Neuronal stem cell (in vitro differentiated cells): ENCODE results near the gene BIRC6. TPM values are rescaled to one million over a fixed set of nuclear protein-coding genes. Genes with fewer than 3 reads are reported as not detected.
"Not testable (repeated sequence)": the region's sequence is repeated elsewhere in the genome, so short reads cannot be mapped to it uniquely, and the experiment has no call there.

Source experiments
- DNase-seq: peaks from one replicate; pipeline ENCODE4 v3.0.0-alpha.2; 2013; ENCODE audit warnings: low spot score
- H2AFZ ChIP-seq: one replicate; pipeline ENCODE4 v1.6.1; 2013; ENCODE audit warnings: mild to moderate bottlenecking, low read length, inconsistent platforms
- H2AK5ac ChIP-seq: 2 replicates; pipeline ENCODE4 v1.6.1; 2013; ENCODE audit warnings: low read depth, mild to moderate bottlenecking, inconsistent platforms, low read length, moderate library complexity, mixed read lengths
- H2BK120ac ChIP-seq: 2 replicates; pipeline ENCODE4 v1.6.1; 2013; ENCODE audit warnings: low read depth, mild to moderate bottlenecking, inconsistent platforms, low read length, moderate library complexity, mixed read lengths
- H2BK12ac ChIP-seq: one replicate; pipeline ENCODE4 v1.6.1; 2013; ENCODE audit warnings: low read length, inconsistent platforms
- H2BK15ac ChIP-seq: 2 replicates; pipeline ENCODE4 v1.6.1; 2013; ENCODE audit warnings: mild to moderate bottlenecking, low read length, inconsistent platforms, mixed read lengths
- H2BK5ac ChIP-seq: one replicate; pipeline ENCODE4 v1.6.1; 2013; ENCODE audit warnings: inconsistent platforms, mild to moderate bottlenecking, low read length, moderate library complexity
- H3K14ac ChIP-seq: one replicate; pipeline ENCODE4 v1.6.1; 2013; ENCODE audit warnings: low read length, inconsistent platforms
- H3K18ac ChIP-seq: 2 replicates; pipeline ENCODE4 v1.6.1; 2013; ENCODE audit warnings: low read length, inconsistent platforms
- H3K23ac ChIP-seq: 2 replicates; pipeline ENCODE4 v1.6.1; 2013; ENCODE audit warnings: low read depth, mild to moderate bottlenecking, mixed read lengths, low read length, inconsistent platforms; ENCODE audit not compliant: poor library complexity
- H3K27ac ChIP-seq: replicated peaks from 3 replicates; pipeline ENCODE4 v1.5.1; 2013; ENCODE audit warnings: low read length, inconsistent platforms
- H3K27me3 ChIP-seq, 3 experiments: 2 replicates each; pipeline ENCODE4 v1.6.1; 2013; ENCODE audit warnings: low read length in 3 of 3, mild to moderate bottlenecking in 2 of 3, inconsistent platforms in 1 of 3, low read depth in 1 of 3, mixed read lengths in 1 of 3, moderate library complexity in 1 of 3; ENCODE audit not compliant: control insufficient read depth in 3 of 3, insufficient read depth in 3 of 3
- H3K36me3 ChIP-seq, 2 donors: replicated peaks in 1 of 2; 2 replicates each; pipeline ENCODE4 v1.6.1; 2013; ENCODE audit warnings: low read length in 2 of 2; ENCODE audit not compliant: control insufficient read depth in 2 of 2, insufficient read depth in 2 of 2
- H3K4ac ChIP-seq: 2 replicates; pipeline ENCODE4 v1.6.1; 2013; ENCODE audit warnings: inconsistent platforms, mild to moderate bottlenecking, low read length, moderate library complexity
- H3K4me1 ChIP-seq, 2 donors: 1 replicate in 1 of 2; 2 replicates in 1 of 2; pipeline ENCODE4 v1.6.1; 2013; ENCODE audit warnings: low read length in 2 of 2, low read depth in 1 of 2; ENCODE audit not compliant: control insufficient read depth in 2 of 2, insufficient read depth in 1 of 2
- H3K4me2 ChIP-seq: one replicate; pipeline ENCODE4 v1.6.1; 2013; ENCODE audit warnings: mild to moderate bottlenecking, low read length, inconsistent platforms; ENCODE audit not compliant: insufficient read depth, poor library complexity, severe bottlenecking
- H3K4me3 ChIP-seq, 2 donors: 2 replicates each; pipeline ENCODE4 v1.5.1; 2013; ENCODE audit warnings: low read length in 2 of 2, mild to moderate bottlenecking in 2 of 2, inconsistent platforms in 1 of 2, moderate library complexity in 1 of 2
- H3K79me1 ChIP-seq: one replicate; pipeline ENCODE4 v1.6.1; 2013; ENCODE audit warnings: low read depth, mild to moderate bottlenecking, inconsistent platforms, low read length, moderate library complexity
- H3K9ac ChIP-seq: one replicate; pipeline ENCODE4 v1.6.1; 2013; ENCODE audit warnings: mild to moderate bottlenecking, low read depth, low read length, inconsistent platforms; ENCODE audit not compliant: poor library complexity
- H3K9me3 ChIP-seq, 2 donors: replicated peaks in 1 of 2; 2 replicates each; pipeline versions ENCODE3 to v1.6.1; 2013; ENCODE audit warnings: low read length in 2 of 2, mild to moderate bottlenecking in 2 of 2, inconsistent platforms in 1 of 2, low read depth in 1 of 2, mixed read lengths in 1 of 2, moderate library complexity in 1 of 2; ENCODE audit not compliant: control insufficient read depth in 2 of 2, insufficient read depth in 1 of 2
- H4K8ac ChIP-seq: one replicate; pipeline ENCODE4 v1.6.1; 2013; ENCODE audit warnings: low read depth, mild to moderate bottlenecking, inconsistent platforms, low read length, moderate library complexity
- H4K91ac ChIP-seq: one replicate; pipeline ENCODE4 v1.6.1; 2013; ENCODE audit warnings: low read length, low read depth, mild to moderate bottlenecking, inconsistent platforms; ENCODE audit not compliant: poor library complexity
- WGBS, 2 donors: extraction: QIAGEN DNeasy Blood & Tissue Kit; methylation state at CpG; one replicate each; pipeline ENCODE4 v1.1.7; 2013; ENCODE audit warnings: missing lambda C conversion rate in 2 of 2, mixed read lengths in 1 of 2; ENCODE audit not compliant: insufficient read length in 2 of 2, insufficient replicate concordance in 1 of 2; ENCODE audit errors: extremely low coverage in 2 of 2; 5-methylcytosine and 5-hydroxymethylcytosine counted together
- polyA plus RNA-seq, 2 experiments: library from polyadenylated mRNA; stranded (reverse); fragments of 200-250 nt; gene quantifications; one replicate each; pipeline ENCODE4 v1.2.3, GENCODE V29; 2013

BIRC6 gene
- polyA plus RNA-seq (2013, experiment 1 of 2): 10.9 TPM
- 12.9 TPM for polyA plus RNA-seq (2013, experiment 2 of 2)

- Histone ChIP-seq H2BK120ac (peak within 1 kb of the TSS; percentile 65), H3K9me3 (no peaks in the 10 kb centered on the region), H3K18ac (peak within 1 kb of the TSS; percentile 99), H3K36me3 (peaks cover 0 to 25% of the 10 kb centered on the region in 2 donors), H3K27ac (peak within 1 kb of the TSS; percentile 92), H4K8ac (peak within 1 kb of the TSS; percentile 65), H3K14ac (peak within 1 kb of the TSS; percentile 96), H3K27me3 (no peaks in the 10 kb centered on the region), H3K9ac (peak within 1 kb of the TSS; percentile 99), H2BK5ac (peak within 1 kb of the TSS; percentile 99), H4K91ac (peak within 1 kb of the TSS; percentile 50), H2AFZ (peak within 1 kb of the TSS; percentile 98), H3K23ac (peak within 1 kb of the TSS; percentile 93), H2BK15ac (peak within 1 kb of the TSS; percentile 95), H2BK12ac (peak within 1 kb of the TSS; percentile 24), H3K4me2 (peak within 1 kb of the TSS; percentile 63), H3K4me1 (peaks cover 2 to 7% of the 10 kb centered on the region in 2 donors), H3K79me1 (no peaks in the 10 kb centered on the region), H3K4me3 (peak within 1 kb of the TSS; percentile 99 to 100), H3K4ac (peak within 1 kb of the TSS; percentile 71), H2AK5ac (peak within 1 kb of the TSS; percentile 99)
- WGBS, 2 donors: no CpG with 5 or more reads among the region's 76 CpGs
- DNase-seq: peak; percentile 95
Observed at GRCh38 chr2:32356681-32357317, at the start of gene BIRC6. Gene BIRC6 (plus strand): TSS chr2:32357023. CDS start chr2:32357162, 139 bp downstream.

GRCh38 chr2:32310577-32310976, 46.2 kb upstream of the BIRC6 start:
- Histone ChIP-seq H2BK120ac (no peak overlapping the region), H3K4me3 (no peak overlapping the region), H3K9ac (no peak overlapping the region), H4K8ac (no peak overlapping the region), H2BK5ac (no peak overlapping the region), H2BK12ac (no peak overlapping the region), H3K4me2 (no peak overlapping the region), H3K23ac (no peak overlapping the region), H3K79me1 (no peaks in the 10 kb centered on the region), H3K4ac (no peak overlapping the region), H4K91ac (no peak overlapping the region), H2AK5ac (no peak overlapping the region), H3K27me3 (no peaks in the 10 kb centered on the region), H3K36me3 (peaks cover 0 to 36% of the 10 kb centered on the region in 2 donors), H3K14ac (no peak overlapping the region), H3K9me3 (no peaks in the 10 kb centered on the region), H3K18ac (no peak overlapping the region), H2AFZ (no peak overlapping the region), H3K27ac (no peak overlapping the region), H3K4me1 (no peaks in the 10 kb centered on the region), H2BK15ac (no peak overlapping the region)
- no CpG with 5 or more reads among the region's 7 CpGs for WGBS, 2 donors
- DNase-seq: no peak

- H2BK120ac ChIP-seq: no peak overlapping the region
- no peak overlapping the region for H3K18ac ChIP-seq
- no peak overlapping the region for H3K4me3 ChIP-seq
- no peak overlapping the region for H4K91ac ChIP-seq
- H3K4me1 ChIP-seq: no peaks in the 10 kb centered on the region
- no peak overlapping the region for H2BK5ac ChIP-seq
- H3K79me1 ChIP-seq: no peaks in the 10 kb centered on the region
- no peak overlapping the region for H3K9ac ChIP-seq
- WGBS, 2 donors: no CpG with 5 or more reads among the region's 1 CpG
- H2BK12ac ChIP-seq: no peak overlapping the region
- H3K27me3 ChIP-seq: no peaks in the 10 kb centered on the region
- H2AFZ ChIP-seq: no peak overlapping the region
- H3K9me3 ChIP-seq: no peaks in the 10 kb centered on the region
- no peak for DNase-seq
- H4K8ac ChIP-seq: no peak overlapping the region
- H2AK5ac ChIP-seq: no peak overlapping the region
- no peak overlapping the region for H3K14ac ChIP-seq
- no peak overlapping the region for H2BK15ac ChIP-seq
- no peak overlapping the region for H3K4me2 ChIP-seq
- no peak overlapping the region for H3K4ac ChIP-seq
- no peak overlapping the region for H3K23ac ChIP-seq
- peaks cover 0 to 15% of the 10 kb centered on the region in 2 donors for H3K36me3 ChIP-seq
- no peak overlapping the region for H3K27ac ChIP-seq
Observed at GRCh38 chr2:32314886-32315285, 41.9 kb upstream of the BIRC6 start.

GRCh38 chr2:32328679-32329078, 28.1 kb upstream of the BIRC6 start:
- H3K4ac ChIP-seq, H2AFZ ChIP-seq, H3K9me3 ChIP-seq, DNase-seq, H3K4me3 ChIP-seq, H3K4me1 ChIP-seq, H3K27ac ChIP-seq, H3K14ac ChIP-seq, H3K18ac ChIP-seq, H3K36me3 ChIP-seq, H3K4me2 ChIP-seq, H3K27me3 ChIP-seq, H3K79me1 ChIP-seq, H2AK5ac ChIP-seq, H2BK15ac ChIP-seq, H3K23ac ChIP-seq, H2BK12ac ChIP-seq, H4K91ac ChIP-seq, H3K9ac ChIP-seq, H4K8ac ChIP-seq, H2BK5ac ChIP-seq, H2BK120ac ChIP-seq: not testable (repeated sequence)
- no CpG with 5 or more reads among the region's 1 CpG for WGBS, 2 donors
